Sigmoid colon (tissue), 7 donors: ENCODE measurements around the gene ENPP1. TPM values are rescaled to one million over a fixed set of nuclear protein-coding genes. Genes with fewer than 3 reads are reported as not detected.
A peak's percentile ranks its signal among the peaks of the same experiment; 100 is the strongest.

Experiments used
- DNase-seq: peaks from one replicate; pipeline ENCODE4 v3.0.0-alpha.2; 2019
- H3K27ac ChIP-seq, 4 donors: fragments of 200-600 bp; sonication (generic); one replicate each; pipeline ENCODE4 v1.5.1; 2016 to 2019; ENCODE audit warnings: mild to moderate bottlenecking in 1 of 4
- H3K27me3 ChIP-seq, 3 donors: fragments of 200-600 bp; sonication (generic); one replicate each; pipeline ENCODE4 v1.5.1; 2019; ENCODE audit warnings: mild to moderate bottlenecking in 1 of 3
- H3K36me3 ChIP-seq, 4 donors: fragments of 200-600 bp; sonication (generic); one replicate each; pipeline ENCODE4 v1.5.1; 2016 to 2019
- H3K4me1 ChIP-seq, 4 donors: fragments of 200-600 bp; sonication (generic); one replicate each; pipeline ENCODE4 v1.5.1; 2017 to 2019
- H3K4me3 ChIP-seq, 4 donors: fragments of 200-600 bp; sonication (generic); one replicate each; pipeline ENCODE4 v1.5.1; 2017 to 2019; ENCODE audit warnings: mild to moderate bottlenecking in 2 of 4, moderate library complexity in 1 of 4
- H3K9me3 ChIP-seq, 4 donors: fragments of 200-600 bp in 3 of 4; sonication (generic) in 3 of 4; one replicate each; pipeline versions ENCODE4 v1.5.1 to v1.6.1; 2013 to 2019
- CTCF ChIP-seq, 4 experiments: fragments of 450-650 bp in 3 of 4; fragments of 200-600 bp in 1 of 4; IDR thresholded peaks; one replicate each; pipeline ENCODE4 v1.5.1; 2016 to 2019; ENCODE audit warnings: antibody characterized with exemption in 4 of 4, mild to moderate bottlenecking in 3 of 4, moderate library complexity in 2 of 4
- EP300 ChIP-seq, 4 donors: sonication (generic); formaldehyde crosslinking; IDR thresholded peaks; one replicate each; pipeline ENCODE4 v1.6.1; 2017; ENCODE audit warnings: antibody characterized with exemption in 4 of 4
- POLR2A ChIP-seq, 2 donors: fragments of 450-650 bp; IDR thresholded peaks; one replicate each; pipeline ENCODE4 v1.6.1; 2016; ENCODE audit warnings: antibody characterized with exemption in 2 of 2, mild to moderate bottlenecking in 2 of 2, moderate library complexity in 2 of 2
- POLR2AphosphoS5 ChIP-seq, 4 donors: sonication (generic); formaldehyde crosslinking; IDR thresholded peaks; one replicate each; pipeline ENCODE4 v1.6.1; 2017; ENCODE audit warnings: antibody characterized with exemption in 4 of 4
- WGBS, 2 donors: extraction: QIAGEN DNeasy Blood & Tissue Kit; methylation state at CpG; one replicate each; pipeline ENCODE4 v1.1.7; 2013; 5-methylcytosine and 5-hydroxymethylcytosine counted together
- intact Hi-C: fragments of 100-400 bp; cut with DNase I; formaldehyde crosslinking; loops from one replicate; pipeline ENCODE4 v1.15.1; 2023
- polyA plus RNA-seq, 3 donors: library from polyadenylated mRNA; stranded (reverse); fragments of 200-250 nt; gene quantifications; one replicate each; pipeline ENCODE4 v1.2.3, GENCODE V29; 2013
- total RNA-seq, 4 donors: library from RNA; depleted of rRNA; stranded (reverse); fragments of >200 nt; gene quantifications; one replicate each; pipeline ENCODE4 v1.1.0, GENCODE V29; 2016
- donor health status: healthy with polysubstance abuse.
- donor health status: Bipolar disorder and iron deficiency.
- donor health status: healthy.

ENPP1 gene
- total and polyA plus RNA-seq, 7 donors = 1.2 to 7.2 (median 3.6) TPM

GRCh38 chr6:131782764-131783163 lies 25.1 kb upstream of the ENPP1 start:
- TF ChIP-seq POLR2AphosphoS5 (IDR thresholded peaks at IDR 0.05) = no peak
- peak in 1 of 4 experiments; percentile 9 for TF ChIP-seq CTCF (IDR thresholded peaks at IDR 0.05)
- no peak for TF ChIP-seq EP300 (IDR thresholded peaks at IDR 0.05)
- TF ChIP-seq POLR2A (IDR thresholded peaks at IDR 0.05) = no peak
- intact Hi-C loops = no loop called here
- no peaks in the 10 kb centered on the region for H3K4me1 ChIP-seq
- DNase-seq = no peak
- H3K27me3 ChIP-seq = no peaks in the 10 kb centered on the region
- 53 to 85% methylated on average over 1 of the region's 1 CpG for WGBS, 2 donors
- H3K4me3 ChIP-seq = no peak overlapping the region
- H3K27ac ChIP-seq = no peak overlapping the region
- no peaks in the 10 kb centered on the region for H3K36me3 ChIP-seq
- no peaks in the 10 kb centered on the region for H3K9me3 ChIP-seq

GRCh38 chr6:131784561-131784960 lies 23.3 kb upstream of the ENPP1 start:
- no peak for DNase-seq
- Histone ChIP-seq H3K27ac (no peak overlapping the region), H3K36me3 (no peaks in the 10 kb centered on the region), H3K4me1 (peaks cover 0 to 9% (median 4%) of the 10 kb centered on the region in 4 donors), H3K9me3 (no peaks in the 10 kb centered on the region), H3K4me3 (no peak overlapping the region), H3K27me3 (no peaks in the 10 kb centered on the region)
- WGBS, 2 donors = 72 to 76% methylated on average over 1 of the region's 1 CpG
- TF ChIP-seq EP300 (IDR thresholded peaks at IDR 0.05) (no peak), POLR2AphosphoS5 (IDR thresholded peaks at IDR 0.05) (no peak), POLR2A (IDR thresholded peaks at IDR 0.05) (no peak), CTCF (IDR thresholded peaks at IDR 0.05) (no peak)
- intact Hi-C loops = no loop called here

- TF ChIP-seq CTCF (IDR thresholded peaks at IDR 0.05) (no peak), EP300 (IDR thresholded peaks at IDR 0.05) (no peak), POLR2AphosphoS5 (IDR thresholded peaks at IDR 0.05) (no peak), POLR2A (IDR thresholded peaks at IDR 0.05) (no peak)
- Histone ChIP-seq H3K36me3 (no peaks in the 10 kb centered on the region), H3K27me3 (no peaks in the 10 kb centered on the region), H3K4me3 (no peak overlapping the region), H3K27ac (no peak overlapping the region), H3K4me1 (peaks cover 0 to 9% (median 4%) of the 10 kb centered on the region in 4 donors), H3K9me3 (no peaks in the 10 kb centered on the region)
- intact Hi-C loops = no loop called here
- DNase-seq = no peak
Observed at GRCh38 chr6:131787079-131787478, 20.7 kb upstream of the ENPP1 start.

- Histone ChIP-seq H3K4me3 (no peak overlapping the region), H3K27me3 (no peaks in the 10 kb centered on the region), H3K4me1 (peaks cover 0 to 9% (median 4%) of the 10 kb centered on the region in 4 donors), H3K9me3 (no peaks in the 10 kb centered on the region), H3K27ac (no peak overlapping the region), H3K36me3 (no peaks in the 10 kb centered on the region)
- intact Hi-C loops = no loop called here
- DNase-seq = no peak
- no peak for TF ChIP-seq CTCF (IDR thresholded peaks at IDR 0.05)
- TF ChIP-seq POLR2AphosphoS5 (IDR thresholded peaks at IDR 0.05) = peak in 1 of 4 donors; percentile 16
- 72 to 74% methylated on average over 8 of the region's 8 CpGs for WGBS, 2 donors
Observed at GRCh38 chr6:131787766-131788712, 19.8 kb upstream of the ENPP1 start.
